GM12874 (cell line): ENCODE data around the gene APBA1.
A peak's percentile ranks its signal among the peaks of the same experiment; 100 is the strongest.

Experiments used
- TF ChIP-seq, protein P1 (sequence below): IDR thresholded peaks from 2 replicates; pipeline ENCODE4 v1.5.1; 2011; ENCODE audit warnings: low read depth, mild to moderate bottlenecking, control low read depth, low read length, moderate library complexity; ENCODE audit not compliant: insufficient read depth

APBA1 gene

DNA sequence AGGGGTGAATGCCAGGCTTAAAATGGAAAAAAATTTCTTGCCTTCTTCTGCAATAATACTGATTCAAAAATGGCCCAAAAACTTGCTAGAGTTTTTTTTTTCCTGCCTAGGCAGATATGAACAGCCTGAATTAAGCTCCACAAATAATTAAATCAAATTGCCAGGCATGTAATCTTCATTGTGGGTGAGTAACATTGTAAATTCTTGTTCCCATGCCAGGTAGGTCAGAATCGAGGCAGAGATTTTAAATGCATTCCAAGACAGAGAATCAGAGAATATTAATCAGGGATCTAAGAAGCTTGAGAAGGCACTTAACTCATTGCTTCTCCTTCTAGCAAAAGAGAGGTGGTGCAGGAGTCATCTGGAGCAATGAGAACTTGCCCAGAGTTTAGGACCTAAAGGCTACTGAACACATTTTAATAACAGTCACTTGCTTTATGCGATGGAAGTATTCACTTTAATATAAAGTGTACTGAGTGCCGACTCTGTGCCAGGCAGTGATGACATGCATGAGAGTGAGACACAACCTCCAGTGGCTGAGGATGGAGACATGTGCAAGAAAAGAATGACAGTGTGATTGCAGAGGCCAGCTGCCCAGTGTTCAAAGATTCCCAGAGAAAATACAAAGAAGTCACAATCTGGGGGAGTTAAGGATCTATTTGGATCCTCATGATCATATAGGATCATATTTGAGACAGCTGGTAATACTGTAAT lies 102.3 kb downstream of the APBA1 start:
- TF ChIP-seq, protein P1, sequence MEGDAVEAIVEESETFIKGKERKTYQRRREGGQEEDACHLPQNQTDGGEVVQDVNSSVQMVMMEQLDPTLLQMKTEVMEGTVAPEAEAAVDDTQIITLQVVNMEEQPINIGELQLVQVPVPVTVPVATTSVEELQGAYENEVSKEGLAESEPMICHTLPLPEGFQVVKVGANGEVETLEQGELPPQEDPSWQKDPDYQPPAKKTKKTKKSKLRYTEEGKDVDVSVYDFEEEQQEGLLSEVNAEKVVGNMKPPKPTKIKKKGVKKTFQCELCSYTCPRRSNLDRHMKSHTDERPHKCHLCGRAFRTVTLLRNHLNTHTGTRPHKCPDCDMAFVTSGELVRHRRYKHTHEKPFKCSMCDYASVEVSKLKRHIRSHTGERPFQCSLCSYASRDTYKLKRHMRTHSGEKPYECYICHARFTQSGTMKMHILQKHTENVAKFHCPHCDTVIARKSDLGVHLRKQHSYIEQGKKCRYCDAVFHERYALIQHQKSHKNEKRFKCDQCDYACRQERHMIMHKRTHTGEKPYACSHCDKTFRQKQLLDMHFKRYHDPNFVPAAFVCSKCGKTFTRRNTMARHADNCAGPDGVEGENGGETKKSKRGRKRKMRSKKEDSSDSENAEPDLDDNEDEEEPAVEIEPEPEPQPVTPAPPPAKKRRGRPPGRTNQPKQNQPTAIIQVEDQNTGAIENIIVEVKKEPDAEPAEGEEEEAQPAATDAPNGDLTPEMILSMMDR = no peak

DNA sequence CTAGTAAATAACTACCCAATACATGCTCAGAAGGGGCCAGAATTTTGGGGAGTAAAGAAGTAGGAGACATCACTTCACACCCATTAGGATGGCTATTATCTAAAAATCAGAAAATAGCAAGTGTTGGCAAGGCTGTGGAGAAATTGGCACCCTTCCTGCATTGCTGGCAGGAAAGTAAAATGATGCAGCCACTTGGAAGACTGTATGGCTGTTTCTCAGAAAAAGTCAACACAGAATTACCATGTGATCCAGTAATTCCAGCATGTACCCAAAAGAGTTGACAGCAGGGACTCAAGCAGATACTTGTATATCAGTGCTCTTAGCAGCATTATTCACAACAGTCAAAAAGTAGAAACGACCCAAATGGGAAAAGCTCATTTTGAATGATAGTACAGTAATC lies 107.6 kb downstream of the APBA1 start:
- TF ChIP-seq, protein P1 = no peak

DNA sequence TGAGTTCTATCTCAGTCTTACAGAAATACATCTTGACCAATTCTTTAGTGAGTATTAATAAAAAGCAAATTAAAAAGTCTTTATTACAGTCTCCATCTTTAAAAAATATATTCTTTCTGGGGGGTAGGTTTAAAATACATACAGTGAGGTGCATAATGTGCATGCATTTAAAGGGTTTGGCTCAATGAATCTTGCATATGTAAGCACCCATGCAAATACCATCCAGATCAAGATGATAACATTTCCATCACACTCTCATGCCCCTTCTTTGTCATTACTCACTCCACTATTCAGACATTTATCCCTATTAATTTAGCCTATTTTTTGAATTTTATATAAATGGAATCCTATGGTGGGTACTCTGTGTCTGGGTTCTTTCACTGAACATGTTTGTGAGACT lies 113.0 kb downstream of the APBA1 start:
- TF ChIP-seq, protein P1 = no peak

DNA sequence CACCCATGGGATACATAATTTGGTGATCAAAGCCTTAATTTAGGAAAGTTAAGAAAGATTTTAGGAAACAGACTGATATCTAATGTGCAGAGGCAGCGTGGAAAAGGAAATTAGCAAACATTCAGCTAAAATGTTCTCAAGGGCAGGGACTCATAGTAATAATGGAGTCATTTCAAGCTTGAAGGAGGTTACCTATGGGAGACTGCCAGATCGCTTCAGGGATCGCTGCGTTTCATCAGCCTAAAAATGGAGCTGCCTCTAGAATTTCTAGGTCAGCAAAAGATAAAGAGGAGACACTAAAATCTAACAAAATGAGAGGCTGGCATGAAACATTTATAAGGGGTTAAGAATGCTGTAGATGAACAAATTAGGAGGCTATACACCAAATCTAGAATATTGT lies 115.5 kb downstream of the APBA1 start:
- TF ChIP-seq, protein P1 = no peak

DNA sequence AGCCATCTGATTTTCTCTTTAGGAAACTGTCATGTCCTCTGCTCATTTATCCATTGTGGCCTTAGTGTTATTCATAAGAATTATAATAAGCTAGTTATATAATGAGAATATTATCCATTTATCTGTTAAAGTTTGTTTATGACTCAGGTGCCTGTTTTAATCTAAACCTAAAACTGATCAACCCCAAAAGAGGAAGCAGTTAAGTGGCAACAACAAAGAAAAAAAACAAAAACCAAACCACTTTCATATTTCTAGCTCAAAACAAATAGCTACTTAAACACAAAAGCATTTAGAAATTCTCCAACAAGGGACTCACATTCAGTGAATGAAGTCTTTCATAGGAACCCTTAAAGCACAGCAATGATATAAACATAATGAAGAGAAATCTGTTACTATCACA lies 116.4 kb downstream of the APBA1 start:
- TF ChIP-seq, protein P1 = no peak

DNA sequence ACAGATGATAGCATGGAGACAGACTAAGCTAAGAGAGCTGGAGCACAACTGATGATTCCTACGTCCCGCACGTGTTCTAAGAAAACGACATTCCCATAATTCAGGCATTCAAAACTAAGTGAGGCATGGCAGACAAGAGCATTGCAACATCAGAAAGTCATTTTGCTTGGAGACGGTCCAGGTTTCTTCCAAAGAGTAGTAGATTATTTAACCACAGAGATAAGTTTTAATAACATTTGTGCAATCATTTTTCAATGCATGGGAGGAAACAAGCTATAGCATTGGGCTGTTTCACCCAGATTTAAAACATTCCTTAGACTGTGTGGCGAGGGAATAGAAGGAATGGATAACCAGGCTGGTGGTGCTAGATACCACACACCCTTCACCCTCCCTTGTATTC lies 117.2 kb downstream of the APBA1 start:
- TF ChIP-seq, protein P1 = no peak

DNA sequence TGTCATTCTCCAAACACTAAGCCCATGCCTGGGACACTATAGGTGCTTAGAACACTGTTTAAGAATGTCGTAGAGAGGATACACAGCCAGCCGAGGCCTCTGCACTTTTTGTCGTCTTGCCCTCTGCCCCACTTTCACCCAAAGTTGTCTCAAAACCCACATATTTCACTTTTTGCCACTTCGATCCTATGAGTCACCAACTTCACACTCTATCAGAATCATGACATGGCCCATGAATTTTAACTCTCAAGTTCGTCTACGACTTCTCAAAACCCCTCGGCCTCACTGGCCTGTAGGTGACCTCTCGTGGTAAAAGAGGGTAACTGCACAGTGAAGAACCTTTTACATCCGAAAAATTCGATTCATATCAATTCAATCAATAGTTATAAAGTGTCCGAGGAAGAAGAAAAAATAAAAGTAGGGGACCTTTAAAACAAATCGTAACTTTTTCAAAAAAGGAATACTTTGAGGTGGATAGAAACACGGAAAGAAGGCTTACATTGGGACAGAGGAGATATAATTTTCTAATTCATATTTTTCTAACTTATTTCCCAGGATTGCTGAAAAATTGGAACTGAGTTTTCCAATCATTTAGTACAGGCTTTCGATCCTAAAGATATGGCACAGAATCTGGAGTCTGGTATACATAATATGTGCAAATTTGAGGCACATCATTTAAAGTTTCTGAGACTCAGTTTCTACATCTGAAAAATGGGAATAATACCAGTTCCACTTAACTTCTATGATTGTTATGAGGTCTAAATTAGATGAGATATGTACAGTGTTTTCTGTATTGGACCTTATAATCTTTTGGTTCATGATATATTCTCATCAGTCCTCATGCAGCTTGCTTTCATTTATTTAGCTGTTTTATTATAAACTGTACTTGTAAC lies 122.6 kb downstream of the APBA1 start:
- TF ChIP-seq, protein P1 = peak; percentile 67
